ENCODE data around the gene ACSF2. TPM values are rescaled to one million over a fixed set of nuclear protein-coding genes. Genes with fewer than 3 reads are reported as not detected.

The ACSF2 gene
- total RNA-seq, 1 experiment from 2014 or later: 161 TPM

DNA sequence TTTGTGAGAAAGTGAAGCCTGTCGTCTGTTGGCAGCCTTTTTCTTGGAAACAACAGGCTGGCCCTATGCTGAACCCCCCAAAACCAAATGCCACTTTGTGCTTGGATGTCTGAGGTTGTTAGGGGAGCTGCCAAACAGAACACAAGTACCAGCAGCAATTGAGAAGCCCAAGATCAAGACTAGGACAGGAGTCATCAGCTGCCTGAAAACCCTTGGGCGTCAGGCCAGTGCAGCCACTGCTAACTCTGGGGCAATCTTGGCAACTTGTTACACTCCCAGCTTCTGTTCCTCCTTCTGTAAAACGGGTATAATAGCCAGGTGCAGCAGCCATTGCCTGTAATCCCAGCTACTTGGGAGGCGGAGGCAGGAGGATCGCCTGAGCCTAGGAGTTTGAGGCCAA, 19.4 kb upstream of the ACSF2 start:
- Mint-ChIP-seq H3K4me3 (ENCODE audit: unreplicated experiment) (no peak overlapping the region), H3K27me3 (ENCODE audit: insufficient read depth, unreplicated experiment) (no peaks in the 10 kb centered on the region), H3K9me3 (ENCODE audit: unreplicated experiment) (no peaks in the 10 kb centered on the region), H3K36me3 (ENCODE audit: insufficient read depth, unreplicated experiment) (no peaks in the 10 kb centered on the region), H3K27ac (ENCODE audit: unreplicated experiment) (no peak overlapping the region), H3K4me1 (ENCODE audit: low read depth, unreplicated experiment) (no peaks in the 10 kb centered on the region)
- H3K27me3 ChIP-seq (replicated peaks; ENCODE audit: control insufficient read depth, insufficient read depth, low read length): no peaks in the 10 kb centered on the region
- no peak overlapping the region for H3K4me3 ChIP-seq (ENCODE audit: low read depth, low read length)
- intact Hi-C loops (cut with micrococcal nuclease; ENCODE audit: unreplicated experiment): no loop called here
- ChIA-PET CTCF (interaction anchor here (0.7 to 3.7 kb wide), 2 partner anchors 10 to 696 kb away, joined by 4 to 28 read pairs; partner anchors contain the start of gene LRRC59), POLR2A (interaction anchor here (1.3 kb wide), 1 partner anchor 10 kb away, joined by 7 read pairs; no protein-coding TSS in a partner anchor)
- H3K4me1 ChIP-seq: no peaks in the 10 kb centered on the region
- peak in 1 of 2 experiments; percentile 38 for DNase-seq
- TF ChIP-seq, protein P1, sequence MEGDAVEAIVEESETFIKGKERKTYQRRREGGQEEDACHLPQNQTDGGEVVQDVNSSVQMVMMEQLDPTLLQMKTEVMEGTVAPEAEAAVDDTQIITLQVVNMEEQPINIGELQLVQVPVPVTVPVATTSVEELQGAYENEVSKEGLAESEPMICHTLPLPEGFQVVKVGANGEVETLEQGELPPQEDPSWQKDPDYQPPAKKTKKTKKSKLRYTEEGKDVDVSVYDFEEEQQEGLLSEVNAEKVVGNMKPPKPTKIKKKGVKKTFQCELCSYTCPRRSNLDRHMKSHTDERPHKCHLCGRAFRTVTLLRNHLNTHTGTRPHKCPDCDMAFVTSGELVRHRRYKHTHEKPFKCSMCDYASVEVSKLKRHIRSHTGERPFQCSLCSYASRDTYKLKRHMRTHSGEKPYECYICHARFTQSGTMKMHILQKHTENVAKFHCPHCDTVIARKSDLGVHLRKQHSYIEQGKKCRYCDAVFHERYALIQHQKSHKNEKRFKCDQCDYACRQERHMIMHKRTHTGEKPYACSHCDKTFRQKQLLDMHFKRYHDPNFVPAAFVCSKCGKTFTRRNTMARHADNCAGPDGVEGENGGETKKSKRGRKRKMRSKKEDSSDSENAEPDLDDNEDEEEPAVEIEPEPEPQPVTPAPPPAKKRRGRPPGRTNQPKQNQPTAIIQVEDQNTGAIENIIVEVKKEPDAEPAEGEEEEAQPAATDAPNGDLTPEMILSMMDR (IDR thresholded peaks at IDR 0.05; ENCODE audit: insufficient read depth in 1 of 2, low read depth in 1 of 2, low read length in 1 of 2, severe bottlenecking in 1 of 2, unreplicated experiment in 1 of 2): no peak
- BruUV-seq (replicated peaks): no TSS peak
- no peaks in the 10 kb centered on the region for H3K36me3 ChIP-seq (ENCODE audit: control insufficient read depth, insufficient read depth, low read length)
- H3K9me3 ChIP-seq: peaks cover under 1% of the 10 kb centered on the region; the same call in 1 of the 2 replicates

DNA sequence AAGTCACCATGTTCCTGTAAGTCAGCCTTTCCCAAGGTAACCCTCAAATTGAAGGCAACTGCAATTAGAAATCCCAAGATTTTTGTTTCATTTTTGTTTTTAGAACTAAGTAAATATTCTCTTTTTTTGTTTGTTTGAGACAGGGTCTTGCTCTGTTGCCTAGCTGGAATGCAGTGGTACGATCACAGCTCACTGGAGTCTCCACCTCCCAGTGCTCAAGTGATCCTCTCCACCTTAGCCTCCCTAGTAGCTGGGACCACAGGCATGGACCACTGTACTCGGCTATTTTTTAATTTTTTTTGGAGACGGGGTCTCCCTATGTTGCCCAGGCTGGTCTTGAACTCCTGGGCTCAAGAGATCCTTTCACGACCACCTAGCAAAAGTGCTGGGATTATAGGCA, 18.1 kb upstream of the ACSF2 start:
- Histone ChIP-seq H3K4me1 (no peaks in the 10 kb centered on the region), H3K27me3 (replicated peaks; ENCODE audit: control insufficient read depth, insufficient read depth, low read length) (no peaks in the 10 kb centered on the region), H3K36me3 (ENCODE audit: control insufficient read depth, insufficient read depth, low read length) (no peaks in the 10 kb centered on the region), H3K4me3 (ENCODE audit: low read depth, low read length) (no peak overlapping the region), H3K9me3 (peaks cover 11% of the 10 kb centered on the region)
- TF ChIP-seq, protein P1 (IDR thresholded peaks at IDR 0.05; ENCODE audit: insufficient read depth in 1 of 2, low read depth in 1 of 2, low read length in 1 of 2, severe bottlenecking in 1 of 2, unreplicated experiment in 1 of 2): no peak
- Mint-ChIP-seq H3K4me3 (ENCODE audit: unreplicated experiment) (no peak overlapping the region), H3K27ac (ENCODE audit: unreplicated experiment) (no peak overlapping the region), H3K36me3 (ENCODE audit: insufficient read depth, unreplicated experiment) (no peaks in the 10 kb centered on the region), H3K27me3 (ENCODE audit: insufficient read depth, unreplicated experiment) (no peaks in the 10 kb centered on the region), H3K9me3 (ENCODE audit: unreplicated experiment) (no peaks in the 10 kb centered on the region), H3K4me1 (ENCODE audit: low read depth, unreplicated experiment) (no peaks in the 10 kb centered on the region)
- intact Hi-C loops (cut with micrococcal nuclease; ENCODE audit: unreplicated experiment): no loop called here
- no TSS peak for BruUV-seq (replicated peaks)
- ChIA-PET POLR2A (interaction anchor here (0.7 kb wide), 1 partner anchor 23 kb away, joined by 5 read pairs; no protein-coding TSS in a partner anchor), CTCF (interaction anchor here (3.7 kb wide), 1 partner anchor 11 kb away, joined by 28 read pairs; the partner anchor contains the start of gene LRRC59)
- no peak for DNase-seq

DNA sequence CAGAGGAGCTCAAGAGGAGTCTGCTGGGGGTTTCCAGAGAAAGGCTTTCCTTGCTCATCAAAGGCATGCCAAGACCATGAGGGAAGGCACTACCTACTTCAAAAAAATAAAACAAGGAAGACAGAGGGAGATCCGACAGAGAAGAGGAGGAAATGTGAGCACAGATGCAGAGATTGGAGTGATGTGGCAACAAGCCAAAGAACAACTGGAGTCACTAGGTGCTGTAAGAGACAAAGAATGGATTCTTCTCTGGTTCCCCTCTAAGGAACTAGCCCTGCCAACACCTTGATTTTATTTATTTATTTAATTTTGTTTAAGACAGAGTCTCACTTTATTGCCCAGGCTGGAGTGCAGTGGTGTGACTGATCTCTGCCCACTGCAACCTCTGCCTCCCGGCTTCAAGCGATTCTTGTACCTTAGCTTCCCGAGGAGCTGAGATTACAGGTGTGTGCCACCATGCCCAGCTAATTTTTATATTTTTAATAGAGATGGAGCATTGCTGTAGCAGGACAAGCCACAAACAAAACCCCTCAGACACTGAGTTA, 13.8 kb upstream of the ACSF2 start:
- CTCF ChIA-PET: interaction anchor here (0.6 kb wide), 1 partner anchor 67 kb away, joined by 3 read pairs; no protein-coding TSS in a partner anchor
- POLR2A ChIA-PET: no interaction called here
- H3K4me1 Mint-ChIP-seq (ENCODE audit: low read depth, unreplicated experiment): no peaks in the 10 kb centered on the region

More for the DNA sequence above, 13.8 kb upstream of the ACSF2 start:
- no peaks in the 10 kb centered on the region for H3K27me3 ChIP-seq (replicated peaks; ENCODE audit: control insufficient read depth, insufficient read depth, low read length)
- no peak overlapping the region for H3K27ac Mint-ChIP-seq (ENCODE audit: unreplicated experiment)
- H3K4me3 ChIP-seq (ENCODE audit: low read depth, low read length): no peak overlapping the region
- H3K36me3 ChIP-seq (ENCODE audit: control insufficient read depth, insufficient read depth, low read length): no peaks in the 10 kb centered on the region
- H3K9me3 Mint-ChIP-seq (ENCODE audit: unreplicated experiment): no peaks in the 10 kb centered on the region
- no TSS peak for BruUV-seq (replicated peaks)
- TF ChIP-seq, protein P1 (IDR thresholded peaks at IDR 0.05; ENCODE audit: insufficient read depth in 1 of 2, low read depth in 1 of 2, low read length in 1 of 2, severe bottlenecking in 1 of 2, unreplicated experiment in 1 of 2): no peak
- H3K9me3 ChIP-seq: peaks cover 11% of the 10 kb centered on the region
- H3K4me3 Mint-ChIP-seq (ENCODE audit: unreplicated experiment): no peak overlapping the region
- H3K4me1 ChIP-seq: no peaks in the 10 kb centered on the region
- no peaks in the 10 kb centered on the region for H3K27me3 Mint-ChIP-seq (ENCODE audit: insufficient read depth, unreplicated experiment)
- DNase-seq: no peak
- no peaks in the 10 kb centered on the region for H3K36me3 Mint-ChIP-seq (ENCODE audit: insufficient read depth, unreplicated experiment)
- intact Hi-C loops (cut with micrococcal nuclease; ENCODE audit: unreplicated experiment): no loop called here
